Liver (tissue), 9 donors: ENCODE measurements around the gene PXYLP1. TPM values are rescaled to one million over a fixed set of nuclear protein-coding genes. Genes with fewer than 3 reads are reported as not detected.

Experiments used
- DNase-seq: peaks from one replicate; pipeline ENCODE4 v3.0.0-alpha.2; 2017; ENCODE audit warnings: low spot score
- H3K27ac ChIP-seq, 2 donors: one replicate each; pipeline ENCODE4 v1.7.0; 2013; ENCODE audit warnings: inconsistent platforms in 2 of 2, low read length in 2 of 2, control low read depth in 1 of 2, low read depth in 1 of 2, mild to moderate bottlenecking in 1 of 2
- H3K27me3 ChIP-seq, 4 donors: one replicate each; pipeline versions ENCODE4 v1.6.1 to v1.7.0; 2013; ENCODE audit warnings: low read length in 3 of 4, inconsistent platforms in 1 of 4, mild to moderate bottlenecking in 1 of 4, moderate library complexity in 1 of 4; ENCODE audit not compliant: control insufficient read depth in 4 of 4, insufficient read depth in 4 of 4
- H3K36me3 ChIP-seq, 4 donors: one replicate each; pipeline versions ENCODE4 v1.6.1 to v1.7.0; 2013; ENCODE audit warnings: low read length in 3 of 4, mild to moderate bottlenecking in 3 of 4, low read depth in 1 of 4, moderate library complexity in 1 of 4; ENCODE audit not compliant: control insufficient read depth in 4 of 4, insufficient read depth in 3 of 4
- H3K4me1 ChIP-seq, 4 donors: one replicate each; pipeline versions ENCODE4 v1.6.1 to v1.7.0; 2013; ENCODE audit warnings: low read length in 3 of 4, mild to moderate bottlenecking in 3 of 4, moderate library complexity in 1 of 4; ENCODE audit not compliant: control insufficient read depth in 4 of 4, insufficient read depth in 4 of 4
- H3K4me3 ChIP-seq, 3 donors: one replicate each; pipeline versions ENCODE4 v1.6.1 to v1.7.0; 2013; ENCODE audit warnings: low read length in 3 of 3, control low read depth in 1 of 3, low read depth in 1 of 3, mild to moderate bottlenecking in 1 of 3
- H3K9ac ChIP-seq, 2 donors: one replicate each; pipeline ENCODE4 v1.7.0; 2013; ENCODE audit warnings: low read length in 2 of 2, mild to moderate bottlenecking in 2 of 2, moderate library complexity in 2 of 2, control low read depth in 1 of 2, low read depth in 1 of 2
- H3K9me3 ChIP-seq, 4 donors: one replicate each; pipeline versions ENCODE4 v1.6.1 to v1.7.0; 2013; ENCODE audit warnings: low read length in 3 of 4; ENCODE audit not compliant: control insufficient read depth in 4 of 4
- ATF3 ChIP-seq: IDR thresholded peaks from 2 replicates; pipeline ENCODE4 v1.6.1; 2016; ENCODE audit warnings: antibody characterized with exemption
- CTCF ChIP-seq: fragments of 150-350 bp; IDR thresholded peaks from 2 replicates; pipeline ENCODE4 v1.5.1; 2017; ENCODE audit warnings: improper control_type of control experiment, low read depth, low read length; ENCODE audit not compliant: missing input control
- FOXA1 ChIP-seq: IDR thresholded peaks from 2 replicates; pipeline ENCODE4 v1.6.1; 2016; ENCODE audit warnings: antibody characterized with exemption
- FOXA2 ChIP-seq: IDR thresholded peaks from 2 replicates; pipeline ENCODE4 v1.6.1; 2016; ENCODE audit warnings: antibody characterized with exemption
- HNF4G ChIP-seq: IDR thresholded peaks from 2 replicates; pipeline ENCODE4 v1.6.1; 2016; ENCODE audit warnings: antibody characterized with exemption
- JUND ChIP-seq, 2 donors: IDR thresholded peaks; 2 replicates each; pipeline ENCODE4 v1.6.1; 2016; ENCODE audit warnings: antibody characterized with exemption in 2 of 2
- RAD21 ChIP-seq, 2 donors: IDR thresholded peaks; 2 replicates each; pipeline ENCODE4 v1.6.1; 2016; ENCODE audit warnings: antibody characterized with exemption in 2 of 2, mild to moderate bottlenecking in 2 of 2
- REST ChIP-seq: IDR thresholded peaks from 2 replicates; pipeline ENCODE4 v1.6.1; 2016; ENCODE audit warnings: antibody characterized with exemption, mild to moderate bottlenecking
- RXRA ChIP-seq, 2 donors: IDR thresholded peaks; 2 replicates each; pipeline ENCODE4 v1.6.1; 2017 to 2018; ENCODE audit warnings: antibody characterized with exemption in 2 of 2, mild to moderate bottlenecking in 1 of 2
- SP1 ChIP-seq: IDR thresholded peaks from 2 replicates; pipeline ENCODE4 v1.6.1; 2018; ENCODE audit warnings: antibody characterized with exemption, mild to moderate bottlenecking
- TAF1 ChIP-seq: conservative IDR thresholded peaks from 2 replicates; pipeline ENCODE4 v1.6.1; 2016; ENCODE audit warnings: antibody characterized with exemption, mild to moderate bottlenecking
- YY1 ChIP-seq: IDR thresholded peaks from 2 replicates; pipeline ENCODE4 v1.6.1; 2016; ENCODE audit warnings: antibody characterized with exemption, mild to moderate bottlenecking
- WGBS: extraction: QIAGEN DNeasy Blood & Tissue Kit; methylation state at CpG from one replicate; pipeline ENCODE4 v1.1.7; 2013; 5-methylcytosine and 5-hydroxymethylcytosine counted together
- polyA plus RNA-seq, 2 donors: library from polyadenylated mRNA; stranded (reverse) in 1 of 2; unstranded in 1 of 2; fragments of 200-250 nt in 1 of 2; fragments of >200 nt in 1 of 2; fragmentation: Nextera tagmentation in 1 of 2; extraction: Ambion mirVana in 1 of 2; gene quantifications; one replicate each; pipeline versions ENCODE4 v1.2.1 to v1.2.3, GENCODE V29; 2013 to 2015
- total RNA-seq, 2 donors: library from RNA; depleted of rRNA; stranded (reverse); fragments of >200 nt; gene quantifications; one replicate each; pipeline ENCODE4 v1.2.3, GENCODE V29; 2014
- donor health status: healthy.
- donor health status: healthy.
- donor health status: healthy.
- donor health status: healthy.
- donor health status: healthy.

The PXYLP1 gene
- total and polyA plus RNA-seq, 4 donors = 1.1 to 5.3 (median 3.1) TPM

GRCh38 chr3:141191097-141191749 lies 40.4 kb upstream of the PXYLP1 start:
- H3K4me3 ChIP-seq = no peak overlapping the region
- H3K9me3 ChIP-seq = no peaks in the 10 kb centered on the region
- H3K4me1 ChIP-seq = no peaks in the 10 kb centered on the region
- H3K9ac ChIP-seq = no peak overlapping the region
- no peaks in the 10 kb centered on the region for H3K36me3 ChIP-seq
- TF ChIP-seq SP1 = no peak
- no peak for TF ChIP-seq CTCF
- no peak for TF ChIP-seq FOXA1
- TF ChIP-seq ATF3 = no peak
- no peak for TF ChIP-seq RAD21 (IDR thresholded peaks at IDR 0.05)
- no peak for TF ChIP-seq YY1
- no peak for TF ChIP-seq HNF4G
- TF ChIP-seq RXRA (IDR thresholded peaks at IDR 0.05) = no peak
- TF ChIP-seq REST = no peak
- no peak for TF ChIP-seq TAF1
- no peak for TF ChIP-seq JUND (IDR thresholded peaks at IDR 0.05)
- TF ChIP-seq FOXA2 = no peak
- H3K27me3 ChIP-seq = peaks cover 0 to 23% (median 3%) of the 10 kb centered on the region in 4 donors
- 79% methylated on average over 2 of the region's 2 CpGs for WGBS
- no peak overlapping the region for H3K27ac ChIP-seq
- DNase-seq = no peak

- TF ChIP-seq FOXA2 = no peak
- TF ChIP-seq RAD21 (IDR thresholded peaks at IDR 0.05) = peak; percentile 97 to 98
- TF ChIP-seq YY1 = peak; percentile 55
- peak; percentile 99 for TF ChIP-seq CTCF
- H3K27me3 ChIP-seq = peaks cover 0 to 19% (median 3%) of the 10 kb centered on the region in 4 donors
- H3K4me1 ChIP-seq = no peaks in the 10 kb centered on the region
- H3K9ac ChIP-seq = no peak overlapping the region
- no peak overlapping the region for H3K27ac ChIP-seq
- H3K9me3 ChIP-seq = no peaks in the 10 kb centered on the region
- no peaks in the 10 kb centered on the region for H3K36me3 ChIP-seq
- H3K4me3 ChIP-seq = no peak overlapping the region
- WGBS = 8% methylated on average over 11 of the region's 11 CpGs
- peak; percentile 98 for DNase-seq
These were observed 39.3 kb upstream of the PXYLP1 start for GRCh38 chr3:141192345-141192744.
